Superior temporal gyrus (tissue), 1 donor: ENCODE results near the gene TBCEL.
"Not testable (repeated sequence)": the region's sequence is repeated elsewhere in the genome, so short reads cannot be mapped to it uniquely, and the experiment has no call there.

Experiments
- DNase-seq: peaks from one replicate; pipeline ENCODE4 v3.0.0-alpha.2; 2016; ENCODE audit errors: extremely low spot score

TBCEL gene

GRCh38 chr11:121023848-121024751 is at the start of gene TBCEL:
Gene TBCEL (plus strand): TSS chr11:121024102. CDS start chr11:121045691, 21,589 bp downstream.
- peak; percentile 92 for DNase-seq

GRCh38 chr11:120974466-120974865 is 49.4 kb upstream of the TBCEL start:
- no peak for DNase-seq

- peak; percentile 37 for DNase-seq
These were observed 48.9 kb upstream of the TBCEL start for GRCh38 chr11:120974965-120975364.

GRCh38 chr11:120977266-120978137 is 46.4 kb upstream of the TBCEL start:
- DNase-seq = peak; percentile 32

GRCh38 chr11:120978701-120979100 is 45.2 kb upstream of the TBCEL start:
- DNase-seq = no peak

GRCh38 chr11:120985718-120986569 is 38.0 kb upstream of the TBCEL start:
- no peak for DNase-seq

- DNase-seq = no peak
These were observed 35.3 kb upstream of the TBCEL start for GRCh38 chr11:120988603-120989002.

GRCh38 chr11:120991830-120992686 is 31.8 kb upstream of the TBCEL start:
- DNase-seq = no peak

GRCh38 chr11:120994091-120994859 is 29.6 kb upstream of the TBCEL start:
- DNase-seq = no peak

GRCh38 chr11:120995184-120995583 is 28.7 kb upstream of the TBCEL start:
- DNase-seq = no peak

- DNase-seq = no peak
These were observed 26.9 kb upstream of the TBCEL start for GRCh38 chr11:120996973-120997372.

GRCh38 chr11:120998581-120998980 is 25.3 kb upstream of the TBCEL start:
- DNase-seq = no peak

GRCh38 chr11:121004206-121004840 is 19.6 kb upstream of the TBCEL start:
- DNase-seq = no peak

- no peak for DNase-seq
These were observed 17.0 kb upstream of the TBCEL start for GRCh38 chr11:121006922-121007321.

- no peak for DNase-seq
These were observed 15.4 kb upstream of the TBCEL start for GRCh38 chr11:121008551-121008950.

GRCh38 chr11:121012091-121012490 is 11.8 kb upstream of the TBCEL start:
- no peak for DNase-seq

- no peak for DNase-seq
These were observed 5.2 kb upstream of the TBCEL start for GRCh38 chr11:121018746-121019145.

GRCh38 chr11:121021718-121022117 is 2.2 kb upstream of the TBCEL start:
- DNase-seq = not testable (repeated sequence)

- no peak for DNase-seq
These were observed 1.1 kb downstream of the TBCEL start for GRCh38 chr11:121024989-121025388.
